HG02973 (cell line): Measurements from ENCODE around the gene CATSPER2.
"Not testable (repeated sequence)": the region's sequence is repeated elsewhere in the genome, so short reads cannot be mapped to it uniquely, and the experiment has no call there.

Experiments
- ATAC-seq: cut with Tn5 transposase; IDR thresholded peaks from one replicate; pipeline ENCODE4 v1.9.1; 2021; ENCODE audit warnings: moderate library complexity; ENCODE audit not compliant: unreplicated experiment

CATSPER2 gene

DNA sequence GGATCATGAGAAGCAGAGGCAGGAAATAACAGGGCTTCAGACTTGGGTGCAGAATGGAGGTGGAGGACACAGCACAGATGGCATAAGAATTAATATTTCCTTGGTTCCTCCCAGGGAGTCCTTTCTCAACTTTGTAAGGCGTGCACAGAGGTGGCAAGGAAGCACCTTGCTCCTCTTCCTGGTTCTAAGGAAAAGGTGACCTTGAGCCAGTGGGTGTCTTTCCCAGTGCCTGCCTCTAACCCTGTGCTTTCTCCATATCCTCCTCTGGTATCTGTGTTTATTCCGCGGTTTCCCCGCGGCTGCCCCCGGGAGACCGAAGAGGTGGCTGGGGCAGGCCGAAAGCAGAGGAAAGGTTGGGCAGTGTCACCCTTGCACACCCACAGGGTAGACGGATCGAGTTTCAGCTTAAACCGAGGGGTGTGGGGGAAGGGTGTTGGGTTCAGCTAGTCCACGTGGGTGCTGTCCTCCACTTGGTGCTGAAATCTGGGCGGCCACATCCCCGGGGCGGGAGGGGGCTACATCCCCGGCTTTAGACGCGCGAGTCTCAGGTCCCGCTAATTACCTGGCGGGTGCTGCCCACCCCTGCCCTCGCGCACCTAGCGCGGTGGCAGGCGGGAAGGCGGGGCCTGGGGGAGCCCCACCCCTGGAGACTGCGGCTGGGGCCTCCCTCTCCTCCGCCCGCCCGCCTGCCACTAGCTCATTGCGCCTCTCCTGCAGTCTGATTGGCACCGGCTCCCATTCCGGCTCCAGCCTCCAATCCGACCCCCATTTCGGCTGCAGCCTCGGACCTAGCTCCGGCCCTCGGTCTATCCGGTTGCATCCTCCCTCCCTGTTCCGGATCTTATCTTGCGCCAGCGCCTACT lies 55.1 kb downstream of the CATSPER2 start, which contains the start of gene CKMT1B:
CKMT1B (plus strand) TSS at position 700 of the 863 bp plus-strand sequence. CDS start 192 bp downstream, outside the sequence.
- not testable (repeated sequence) for ATAC-seq

- ATAC-seq: not testable (repeated sequence)
Observed at GRCh38 chr15:43592841-43593240, 55.8 kb downstream of the CATSPER2 start.

DNA sequence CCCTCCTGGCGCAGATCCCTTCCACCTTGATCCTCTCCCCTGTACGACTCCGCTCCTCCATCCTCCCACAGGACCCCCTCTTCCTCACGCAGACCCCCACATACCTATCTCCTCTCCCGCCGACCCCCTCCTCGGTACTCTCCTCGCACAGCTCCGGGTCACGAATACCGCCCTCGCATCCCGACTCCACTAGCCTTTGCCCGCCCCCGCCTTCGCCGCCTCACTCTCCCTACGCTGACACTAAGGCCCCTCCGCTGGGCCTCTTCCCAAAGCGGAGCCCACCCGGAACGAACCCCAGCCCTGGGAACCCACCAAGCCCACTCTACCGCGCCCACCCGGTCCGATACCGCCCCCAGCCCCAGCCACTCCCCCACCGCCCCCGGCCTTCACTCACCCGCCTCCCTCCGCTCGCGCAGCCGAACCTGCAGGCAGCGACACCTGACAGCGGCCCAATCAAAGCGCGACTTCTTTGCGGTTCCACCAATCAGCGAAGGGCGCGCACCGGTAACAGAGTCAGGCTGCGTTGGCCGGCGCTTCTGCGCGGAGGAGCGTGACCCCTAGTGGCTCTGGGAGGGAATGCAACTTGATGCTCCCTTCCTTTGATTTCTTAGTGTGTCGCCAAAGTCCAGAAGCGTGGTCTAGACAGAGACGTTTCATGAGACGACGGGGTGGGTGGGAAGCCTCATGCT lies 58.7 kb downstream of the CATSPER2 start, which contains the start of gene PPIP5K1:
PPIP5K1 (minus strand) TSS at position 431 of the 689 bp plus-strand sequence. CDS start 5,704 bp downstream, outside the sequence.
- ATAC-seq: peak; percentile 89
